ENCODE results near the gene CD99. TPM values are rescaled to one million over a fixed set of nuclear protein-coding genes. Genes with fewer than 3 reads are reported as not detected.

CD99 gene
- total and polyA plus RNA-seq, 4 donors = 49.9 to 165 (median 102) TPM

- Histone ChIP-seq H3K9ac (ENCODE audit: low read depth in 1 of 2, low read length in 2 of 2) (no peak overlapping the region), H3K9me3 (ENCODE audit: control insufficient read depth in 4 of 4, low read length in 3 of 4) (no peaks in the 10 kb centered on the region), H3K27ac (ENCODE audit: low read depth in 1 of 2, low read length in 2 of 2) (no peak overlapping the region), H3K36me3 (ENCODE audit: control insufficient read depth in 4 of 4, insufficient read depth in 3 of 4, low read depth in 1 of 4, low read length in 3 of 4) (no peaks in the 10 kb centered on the region), H3K4me1 (ENCODE audit: control insufficient read depth in 4 of 4, insufficient read depth in 4 of 4, low read length in 3 of 4) (peaks cover 4 to 29% (median 17%) of the 10 kb centered on the region in 4 donors), H3K4me3 (ENCODE audit: low read depth in 1 of 3, low read length in 3 of 3) (no peak overlapping the region), H3K27me3 (ENCODE audit: control insufficient read depth in 4 of 4, insufficient read depth in 4 of 4, low read length in 3 of 4) (no peaks in the 10 kb centered on the region)
- 71% methylated on average over 8 of the region's 8 CpGs for WGBS
- DNase-seq (ENCODE audit: low spot score) = no peak
- TF ChIP-seq FOXA2 (IDR thresholded peaks at IDR 0.05) (no peak), SP1 (IDR thresholded peaks at IDR 0.05) (no peak), HNF4G (IDR thresholded peaks at IDR 0.05) (no peak), FOXA1 (IDR thresholded peaks at IDR 0.05) (no peak)
- TF ChIP-seq, protein P1, sequence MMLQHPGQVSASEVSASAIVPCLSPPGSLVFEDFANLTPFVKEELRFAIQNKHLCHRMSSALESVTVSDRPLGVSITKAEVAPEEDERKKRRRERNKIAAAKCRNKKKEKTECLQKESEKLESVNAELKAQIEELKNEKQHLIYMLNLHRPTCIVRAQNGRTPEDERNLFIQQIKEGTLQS (IDR thresholded peaks at IDR 0.05) = no peak
- TF ChIP-seq, protein P2, sequence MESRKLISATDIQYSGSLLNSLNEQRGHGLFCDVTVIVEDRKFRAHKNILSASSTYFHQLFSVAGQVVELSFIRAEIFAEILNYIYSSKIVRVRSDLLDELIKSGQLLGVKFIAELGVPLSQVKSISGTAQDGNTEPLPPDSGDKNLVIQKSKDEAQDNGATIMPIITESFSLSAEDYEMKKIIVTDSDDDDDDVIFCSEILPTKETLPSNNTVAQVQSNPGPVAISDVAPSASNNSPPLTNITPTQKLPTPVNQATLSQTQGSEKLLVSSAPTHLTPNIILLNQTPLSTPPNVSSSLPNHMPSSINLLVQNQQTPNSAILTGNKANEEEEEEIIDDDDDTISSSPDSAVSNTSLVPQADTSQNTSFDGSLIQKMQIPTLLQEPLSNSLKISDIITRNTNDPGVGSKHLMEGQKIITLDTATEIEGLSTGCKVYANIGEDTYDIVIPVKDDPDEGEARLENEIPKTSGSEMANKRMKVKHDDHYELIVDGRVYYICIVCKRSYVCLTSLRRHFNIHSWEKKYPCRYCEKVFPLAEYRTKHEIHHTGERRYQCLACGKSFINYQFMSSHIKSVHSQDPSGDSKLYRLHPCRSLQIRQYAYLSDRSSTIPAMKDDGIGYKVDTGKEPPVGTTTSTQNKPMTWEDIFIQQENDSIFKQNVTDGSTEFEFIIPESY (IDR thresholded peaks at IDR 0.05) = no peak
These were observed 5.7 kb downstream of the CD99 start for GRCh38 chrX:2696698-2697215.

DNA sequence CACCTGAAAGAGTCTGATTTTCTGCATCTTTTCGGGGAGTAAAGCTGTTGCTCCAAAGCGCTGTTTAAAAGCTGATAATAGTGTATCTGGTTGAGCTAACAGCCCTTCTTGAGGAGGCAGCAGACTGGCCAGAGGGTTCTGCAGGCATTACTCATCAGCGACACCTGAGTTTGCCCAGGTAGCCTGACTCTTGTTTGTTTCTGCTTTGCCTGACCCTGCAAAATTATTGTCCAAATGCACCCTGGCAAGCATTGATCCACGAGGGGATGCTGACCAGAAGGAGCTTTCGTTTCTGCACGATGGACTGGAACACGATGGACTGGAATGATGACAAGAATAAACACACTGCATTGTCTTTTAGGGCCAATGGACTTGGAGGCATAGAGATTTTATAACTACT lies 6.2 kb downstream of the CD99 start:
- Histone ChIP-seq H3K36me3 (ENCODE audit: control insufficient read depth in 4 of 4, insufficient read depth in 3 of 4, low read depth in 1 of 4, low read length in 3 of 4) (no peaks in the 10 kb centered on the region), H3K27ac (ENCODE audit: low read depth in 1 of 2, low read length in 2 of 2) (no peak overlapping the region), H3K4me3 (ENCODE audit: low read depth in 1 of 3, low read length in 3 of 3) (no peak overlapping the region), H3K4me1 (ENCODE audit: control insufficient read depth in 4 of 4, insufficient read depth in 4 of 4, low read length in 3 of 4) (peaks cover 4 to 24% (median 16%) of the 10 kb centered on the region in 4 donors), H3K9me3 (ENCODE audit: control insufficient read depth in 4 of 4, low read length in 3 of 4) (no peaks in the 10 kb centered on the region), H3K27me3 (ENCODE audit: control insufficient read depth in 4 of 4, insufficient read depth in 4 of 4, low read length in 3 of 4) (no peaks in the 10 kb centered on the region), H3K9ac (ENCODE audit: low read depth in 1 of 2, low read length in 2 of 2) (no peak overlapping the region)
- no peak for TF ChIP-seq RXRA (IDR thresholded peaks at IDR 0.05)
- no peak for TF ChIP-seq FOXA2 (IDR thresholded peaks at IDR 0.05)
- TF ChIP-seq EGR1 (IDR thresholded peaks at IDR 0.05; ENCODE audit: low read depth in 2 of 2) = no peak
- TF ChIP-seq HNF4G (IDR thresholded peaks at IDR 0.05) = no peak
- no peak for TF ChIP-seq GABPA (IDR thresholded peaks at IDR 0.05 in 1 of 2, conservative IDR thresholded peaks at IDR 0.05 in 1 of 2)
- TF ChIP-seq, protein P3, sequence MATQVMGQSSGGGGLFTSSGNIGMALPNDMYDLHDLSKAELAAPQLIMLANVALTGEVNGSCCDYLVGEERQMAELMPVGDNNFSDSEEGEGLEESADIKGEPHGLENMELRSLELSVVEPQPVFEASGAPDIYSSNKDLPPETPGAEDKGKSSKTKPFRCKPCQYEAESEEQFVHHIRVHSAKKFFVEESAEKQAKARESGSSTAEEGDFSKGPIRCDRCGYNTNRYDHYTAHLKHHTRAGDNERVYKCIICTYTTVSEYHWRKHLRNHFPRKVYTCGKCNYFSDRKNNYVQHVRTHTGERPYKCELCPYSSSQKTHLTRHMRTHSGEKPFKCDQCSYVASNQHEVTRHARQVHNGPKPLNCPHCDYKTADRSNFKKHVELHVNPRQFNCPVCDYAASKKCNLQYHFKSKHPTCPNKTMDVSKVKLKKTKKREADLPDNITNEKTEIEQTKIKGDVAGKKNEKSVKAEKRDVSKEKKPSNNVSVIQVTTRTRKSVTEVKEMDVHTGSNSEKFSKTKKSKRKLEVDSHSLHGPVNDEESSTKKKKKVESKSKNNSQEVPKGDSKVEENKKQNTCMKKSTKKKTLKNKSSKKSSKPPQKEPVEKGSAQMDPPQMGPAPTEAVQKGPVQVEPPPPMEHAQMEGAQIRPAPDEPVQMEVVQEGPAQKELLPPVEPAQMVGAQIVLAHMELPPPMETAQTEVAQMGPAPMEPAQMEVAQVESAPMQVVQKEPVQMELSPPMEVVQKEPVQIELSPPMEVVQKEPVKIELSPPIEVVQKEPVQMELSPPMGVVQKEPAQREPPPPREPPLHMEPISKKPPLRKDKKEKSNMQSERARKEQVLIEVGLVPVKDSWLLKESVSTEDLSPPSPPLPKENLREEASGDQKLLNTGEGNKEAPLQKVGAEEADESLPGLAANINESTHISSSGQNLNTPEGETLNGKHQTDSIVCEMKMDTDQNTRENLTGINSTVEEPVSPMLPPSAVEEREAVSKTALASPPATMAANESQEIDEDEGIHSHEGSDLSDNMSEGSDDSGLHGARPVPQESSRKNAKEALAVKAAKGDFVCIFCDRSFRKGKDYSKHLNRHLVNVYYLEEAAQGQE (IDR thresholded peaks at IDR 0.05) = no peak
- TF ChIP-seq FOXA1 (IDR thresholded peaks at IDR 0.05) = no peak
- no peak for TF ChIP-seq YY1 (IDR thresholded peaks at IDR 0.05)
- TF ChIP-seq, protein P4, sequence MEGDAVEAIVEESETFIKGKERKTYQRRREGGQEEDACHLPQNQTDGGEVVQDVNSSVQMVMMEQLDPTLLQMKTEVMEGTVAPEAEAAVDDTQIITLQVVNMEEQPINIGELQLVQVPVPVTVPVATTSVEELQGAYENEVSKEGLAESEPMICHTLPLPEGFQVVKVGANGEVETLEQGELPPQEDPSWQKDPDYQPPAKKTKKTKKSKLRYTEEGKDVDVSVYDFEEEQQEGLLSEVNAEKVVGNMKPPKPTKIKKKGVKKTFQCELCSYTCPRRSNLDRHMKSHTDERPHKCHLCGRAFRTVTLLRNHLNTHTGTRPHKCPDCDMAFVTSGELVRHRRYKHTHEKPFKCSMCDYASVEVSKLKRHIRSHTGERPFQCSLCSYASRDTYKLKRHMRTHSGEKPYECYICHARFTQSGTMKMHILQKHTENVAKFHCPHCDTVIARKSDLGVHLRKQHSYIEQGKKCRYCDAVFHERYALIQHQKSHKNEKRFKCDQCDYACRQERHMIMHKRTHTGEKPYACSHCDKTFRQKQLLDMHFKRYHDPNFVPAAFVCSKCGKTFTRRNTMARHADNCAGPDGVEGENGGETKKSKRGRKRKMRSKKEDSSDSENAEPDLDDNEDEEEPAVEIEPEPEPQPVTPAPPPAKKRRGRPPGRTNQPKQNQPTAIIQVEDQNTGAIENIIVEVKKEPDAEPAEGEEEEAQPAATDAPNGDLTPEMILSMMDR (IDR thresholded peaks at IDR 0.05; ENCODE audit: low read depth, low read length, missing input control) = no peak
- TF ChIP-seq HNF4A (conservative IDR thresholded peaks at IDR 0.05) = no peak
- TF ChIP-seq, protein P5, sequence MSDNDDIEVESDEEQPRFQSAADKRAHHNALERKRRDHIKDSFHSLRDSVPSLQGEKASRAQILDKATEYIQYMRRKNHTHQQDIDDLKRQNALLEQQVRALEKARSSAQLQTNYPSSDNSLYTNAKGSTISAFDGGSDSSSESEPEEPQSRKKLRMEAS (IDR thresholded peaks at IDR 0.05) = no peak
- TF ChIP-seq TAF1 (conservative IDR thresholded peaks at IDR 0.05) = no peak
- no peak for TF ChIP-seq NR2F2 (IDR thresholded peaks at IDR 0.05)
- TF ChIP-seq RAD21 (IDR thresholded peaks at IDR 0.05) = no peak
- TF ChIP-seq, protein P2 (IDR thresholded peaks at IDR 0.05) = no peak
- no peak for TF ChIP-seq JUND (IDR thresholded peaks at IDR 0.05)
- no peak for TF ChIP-seq SP1 (IDR thresholded peaks at IDR 0.05)
- TF ChIP-seq, protein P1 (IDR thresholded peaks at IDR 0.05) = no peak
- DNase-seq (ENCODE audit: low spot score) = no peak
- WGBS = 36% methylated on average over 7 of the region's 7 CpGs

Measured in liver (tissue), 9 donors.